Measurements from ENCODE around the gene PLA2G4A. TPM values are rescaled to one million over a fixed set of nuclear protein-coding genes. Genes with fewer than 3 reads are reported as not detected.

PLA2G4A gene
- total RNA-seq, 1 experiment from 2014 or later = not detected

DNA sequence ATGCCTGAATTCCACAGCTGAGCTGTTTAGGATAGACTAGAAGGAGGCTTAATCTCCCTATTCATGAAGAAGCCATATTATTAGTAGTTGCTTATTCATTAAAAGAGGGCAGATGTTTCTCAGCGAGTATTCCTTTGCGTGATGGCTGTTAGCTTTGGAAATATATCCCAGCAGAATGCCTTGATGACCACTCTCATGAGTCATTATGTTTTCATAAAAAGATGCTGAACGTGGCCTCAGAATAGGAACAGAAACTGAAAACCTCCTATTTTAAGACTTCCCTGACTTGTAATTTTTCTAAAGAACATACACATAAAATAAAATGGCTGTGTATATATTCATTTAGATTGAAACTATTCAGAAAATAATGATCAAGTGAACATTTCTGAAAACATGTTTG is 9.6 kb upstream of the PLA2G4A start:
- CTCF ChIA-PET = no interaction called here
- Histone ChIP-seq H3K9me3 (ENCODE audit: control insufficient read depth, insufficient read depth, low read depth, low read length) (no peaks in the 10 kb centered on the region), H3K36me3 (ENCODE audit: control insufficient read depth, insufficient read depth, low read length) (no peaks in the 10 kb centered on the region), H3K4me3 (ENCODE audit: low read depth in 2 of 2, low read length in 2 of 2) (no peak overlapping the region), H3K4me1 (ENCODE audit: control insufficient read depth, insufficient read depth, low read length) (no peaks in the 10 kb centered on the region), H3K27ac (ENCODE audit: low read length) (no peak overlapping the region), H3K27me3 (ENCODE audit: control insufficient read depth, insufficient read depth, low read length) (no peaks in the 10 kb centered on the region)
- no TSS peak for BruUV-seq (replicated peaks)
- POLR2A ChIA-PET = no interaction called here
- DNase-seq (ENCODE audit: low read depth, low spot score) (no peak), ATAC-seq (no peak)
- in situ Hi-C loops (cut with HindIII; ENCODE audit: low pct_unique_long_range_greater_than_20kb, low sequenced_read_pairs) = no loop called here
- TF ChIP-seq POLR2AphosphoS5 (IDR thresholded peaks at IDR 0.05; ENCODE audit: low read depth, low read length) (no peak), SIN3A (IDR thresholded peaks at IDR 0.05; ENCODE audit: borderline replicate concordance, insufficient read depth, low read depth, low read length) (no peak), TCF7L2 (IDR thresholded peaks at IDR 0.05; ENCODE audit: low read depth, low read length) (no peak)
- TF ChIP-seq, protein P1, sequence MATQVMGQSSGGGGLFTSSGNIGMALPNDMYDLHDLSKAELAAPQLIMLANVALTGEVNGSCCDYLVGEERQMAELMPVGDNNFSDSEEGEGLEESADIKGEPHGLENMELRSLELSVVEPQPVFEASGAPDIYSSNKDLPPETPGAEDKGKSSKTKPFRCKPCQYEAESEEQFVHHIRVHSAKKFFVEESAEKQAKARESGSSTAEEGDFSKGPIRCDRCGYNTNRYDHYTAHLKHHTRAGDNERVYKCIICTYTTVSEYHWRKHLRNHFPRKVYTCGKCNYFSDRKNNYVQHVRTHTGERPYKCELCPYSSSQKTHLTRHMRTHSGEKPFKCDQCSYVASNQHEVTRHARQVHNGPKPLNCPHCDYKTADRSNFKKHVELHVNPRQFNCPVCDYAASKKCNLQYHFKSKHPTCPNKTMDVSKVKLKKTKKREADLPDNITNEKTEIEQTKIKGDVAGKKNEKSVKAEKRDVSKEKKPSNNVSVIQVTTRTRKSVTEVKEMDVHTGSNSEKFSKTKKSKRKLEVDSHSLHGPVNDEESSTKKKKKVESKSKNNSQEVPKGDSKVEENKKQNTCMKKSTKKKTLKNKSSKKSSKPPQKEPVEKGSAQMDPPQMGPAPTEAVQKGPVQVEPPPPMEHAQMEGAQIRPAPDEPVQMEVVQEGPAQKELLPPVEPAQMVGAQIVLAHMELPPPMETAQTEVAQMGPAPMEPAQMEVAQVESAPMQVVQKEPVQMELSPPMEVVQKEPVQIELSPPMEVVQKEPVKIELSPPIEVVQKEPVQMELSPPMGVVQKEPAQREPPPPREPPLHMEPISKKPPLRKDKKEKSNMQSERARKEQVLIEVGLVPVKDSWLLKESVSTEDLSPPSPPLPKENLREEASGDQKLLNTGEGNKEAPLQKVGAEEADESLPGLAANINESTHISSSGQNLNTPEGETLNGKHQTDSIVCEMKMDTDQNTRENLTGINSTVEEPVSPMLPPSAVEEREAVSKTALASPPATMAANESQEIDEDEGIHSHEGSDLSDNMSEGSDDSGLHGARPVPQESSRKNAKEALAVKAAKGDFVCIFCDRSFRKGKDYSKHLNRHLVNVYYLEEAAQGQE (IDR thresholded peaks at IDR 0.05; ENCODE audit: insufficient read depth in 1 of 2, low read depth in 2 of 2, low read length in 1 of 2) = no peak
- TF ChIP-seq, protein P2, sequence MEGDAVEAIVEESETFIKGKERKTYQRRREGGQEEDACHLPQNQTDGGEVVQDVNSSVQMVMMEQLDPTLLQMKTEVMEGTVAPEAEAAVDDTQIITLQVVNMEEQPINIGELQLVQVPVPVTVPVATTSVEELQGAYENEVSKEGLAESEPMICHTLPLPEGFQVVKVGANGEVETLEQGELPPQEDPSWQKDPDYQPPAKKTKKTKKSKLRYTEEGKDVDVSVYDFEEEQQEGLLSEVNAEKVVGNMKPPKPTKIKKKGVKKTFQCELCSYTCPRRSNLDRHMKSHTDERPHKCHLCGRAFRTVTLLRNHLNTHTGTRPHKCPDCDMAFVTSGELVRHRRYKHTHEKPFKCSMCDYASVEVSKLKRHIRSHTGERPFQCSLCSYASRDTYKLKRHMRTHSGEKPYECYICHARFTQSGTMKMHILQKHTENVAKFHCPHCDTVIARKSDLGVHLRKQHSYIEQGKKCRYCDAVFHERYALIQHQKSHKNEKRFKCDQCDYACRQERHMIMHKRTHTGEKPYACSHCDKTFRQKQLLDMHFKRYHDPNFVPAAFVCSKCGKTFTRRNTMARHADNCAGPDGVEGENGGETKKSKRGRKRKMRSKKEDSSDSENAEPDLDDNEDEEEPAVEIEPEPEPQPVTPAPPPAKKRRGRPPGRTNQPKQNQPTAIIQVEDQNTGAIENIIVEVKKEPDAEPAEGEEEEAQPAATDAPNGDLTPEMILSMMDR (IDR thresholded peaks at IDR 0.05) = no peak
- intact Hi-C loops (cut with micrococcal nuclease; ENCODE audit: unreplicated experiment) = no loop called here

DNA sequence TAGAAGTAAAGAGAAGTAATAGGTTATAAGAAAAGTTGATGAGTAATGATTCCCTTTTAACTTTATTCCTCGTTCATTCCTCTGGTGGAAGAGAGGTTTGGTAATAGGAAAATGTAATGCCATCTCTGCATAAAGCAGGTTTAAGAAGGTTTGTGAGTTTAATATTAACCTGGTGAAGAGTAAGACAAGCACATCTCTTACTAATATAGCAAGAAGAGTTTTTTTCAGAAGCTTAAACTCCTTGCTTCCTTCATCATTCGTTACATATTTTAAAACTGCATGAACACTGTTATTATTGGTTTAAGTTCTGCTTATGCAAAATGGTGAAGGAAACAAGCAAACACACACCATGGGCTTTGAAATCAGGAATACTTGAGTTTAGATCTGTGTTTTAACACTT is 9.2 kb upstream of the PLA2G4A start:
- no peak overlapping the region for H3K27ac ChIP-seq (ENCODE audit: low read length)
- POLR2A ChIA-PET = no interaction called here
- H3K4me3 ChIP-seq (ENCODE audit: low read depth in 2 of 2, low read length in 2 of 2) = no peak overlapping the region
- CTCF ChIA-PET = no interaction called here
- ATAC-seq = no peak
- BruUV-seq (replicated peaks) = no TSS peak
- H3K4me1 ChIP-seq (ENCODE audit: control insufficient read depth, insufficient read depth, low read length) = no peaks in the 10 kb centered on the region
- intact Hi-C loops (cut with micrococcal nuclease; ENCODE audit: unreplicated experiment) = no loop called here
- in situ Hi-C loops (cut with HindIII; ENCODE audit: low pct_unique_long_range_greater_than_20kb, low sequenced_read_pairs) = no loop called here
- DNase-seq (ENCODE audit: low read depth, low spot score) = no peak
- H3K27me3 ChIP-seq (ENCODE audit: control insufficient read depth, insufficient read depth, low read length) = no peaks in the 10 kb centered on the region
- H3K36me3 ChIP-seq (ENCODE audit: control insufficient read depth, insufficient read depth, low read length) = no peaks in the 10 kb centered on the region
- no peak for TF ChIP-seq TCF7L2 (IDR thresholded peaks at IDR 0.05; ENCODE audit: low read depth, low read length)
- TF ChIP-seq SIN3A (IDR thresholded peaks at IDR 0.05; ENCODE audit: borderline replicate concordance, insufficient read depth, low read depth, low read length) = no peak
- TF ChIP-seq POLR2AphosphoS5 (IDR thresholded peaks at IDR 0.05; ENCODE audit: low read depth, low read length) = no peak
- TF ChIP-seq, protein P1 (IDR thresholded peaks at IDR 0.05; ENCODE audit: insufficient read depth in 1 of 2, low read depth in 2 of 2, low read length in 1 of 2) = no peak
- TF ChIP-seq, protein P2 (IDR thresholded peaks at IDR 0.05) = no peak
- no peaks in the 10 kb centered on the region for H3K9me3 ChIP-seq (ENCODE audit: control insufficient read depth, insufficient read depth, low read depth, low read length)
